ENCODE measurements around the gene TAF4B.

- TF ChIP-seq CTCF (conservative IDR thresholded peaks at IDR 0.05; ENCODE audit: low read depth, low read length) = no peak
- TF ChIP-seq EZH2 (IDR thresholded peaks at IDR 0.05; ENCODE audit: low read length, unreplicated experiment) = no peak
- TF ChIP-seq EZH2phosphoT487 (IDR thresholded peaks at IDR 0.05; ENCODE audit: borderline replicate concordance, low read length) = no peak
Observed at GRCh38 chr18:26367425-26367824, 141.2 kb downstream of the TAF4B start.

Data from PC-3 (cell line).